SU-DHL-6 (cell line): ENCODE data around the gene SGCE.

Source experiments
- EZH2phosphoT487 ChIP-seq: fragments of 200-600 bp; sonication (generic), shearing (Covaris generic); conservative IDR thresholded peaks from 2 replicates; pipeline ENCODE4 v1.6.1; 2018; ENCODE audit warnings: mild to moderate bottlenecking, antibody characterized with exemption, low read length, moderate library complexity, mixed read lengths
- TF ChIP-seq, protein P1 (sequence below): fragments of 200-600 bp; sonication (generic); IDR thresholded peaks from one replicate; pipeline ENCODE4 v1.5.1; 2017; ENCODE audit warnings: antibody characterized with exemption, mild to moderate bottlenecking, low read length, moderate library complexity; ENCODE audit not compliant: insufficient read depth, poor library complexity, severe bottlenecking

DNA sequence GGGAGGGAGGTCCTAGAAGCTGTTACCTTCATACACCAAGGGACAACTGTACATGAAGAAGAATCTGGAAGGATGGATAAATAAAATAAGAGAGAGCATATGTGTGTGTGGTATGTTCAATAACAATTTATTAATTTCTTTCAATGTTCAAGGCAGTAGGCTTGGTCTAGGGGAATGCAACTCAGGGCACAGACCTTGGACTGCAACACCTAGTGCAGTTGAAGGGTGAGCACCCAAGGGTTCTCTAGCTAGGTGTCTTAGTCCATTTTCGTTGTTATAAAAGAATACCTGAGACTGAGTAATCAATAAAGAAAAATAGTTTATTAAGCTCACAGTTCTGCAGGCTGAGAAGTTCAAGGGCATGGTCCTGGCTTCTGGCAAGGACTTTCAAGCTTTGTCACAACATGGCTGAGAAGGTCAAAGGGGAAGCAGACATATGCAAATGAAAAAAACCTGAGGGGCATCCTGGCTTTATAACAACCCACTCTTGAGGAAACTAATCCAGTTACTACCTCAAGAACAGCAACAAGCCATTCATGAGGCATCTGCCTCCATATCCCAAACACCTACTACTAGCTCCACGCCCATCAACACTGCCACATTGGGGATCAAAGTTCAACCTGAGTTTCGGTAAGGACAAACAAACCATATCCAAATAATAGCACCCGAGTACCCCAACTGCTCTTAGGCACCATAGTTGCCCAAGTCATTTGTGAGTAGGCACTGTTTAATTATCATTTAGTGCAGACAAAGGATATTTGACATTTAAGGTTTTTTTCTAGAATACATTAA is 15.7 kb upstream of the SGCE start:
- TF ChIP-seq, protein P1, sequence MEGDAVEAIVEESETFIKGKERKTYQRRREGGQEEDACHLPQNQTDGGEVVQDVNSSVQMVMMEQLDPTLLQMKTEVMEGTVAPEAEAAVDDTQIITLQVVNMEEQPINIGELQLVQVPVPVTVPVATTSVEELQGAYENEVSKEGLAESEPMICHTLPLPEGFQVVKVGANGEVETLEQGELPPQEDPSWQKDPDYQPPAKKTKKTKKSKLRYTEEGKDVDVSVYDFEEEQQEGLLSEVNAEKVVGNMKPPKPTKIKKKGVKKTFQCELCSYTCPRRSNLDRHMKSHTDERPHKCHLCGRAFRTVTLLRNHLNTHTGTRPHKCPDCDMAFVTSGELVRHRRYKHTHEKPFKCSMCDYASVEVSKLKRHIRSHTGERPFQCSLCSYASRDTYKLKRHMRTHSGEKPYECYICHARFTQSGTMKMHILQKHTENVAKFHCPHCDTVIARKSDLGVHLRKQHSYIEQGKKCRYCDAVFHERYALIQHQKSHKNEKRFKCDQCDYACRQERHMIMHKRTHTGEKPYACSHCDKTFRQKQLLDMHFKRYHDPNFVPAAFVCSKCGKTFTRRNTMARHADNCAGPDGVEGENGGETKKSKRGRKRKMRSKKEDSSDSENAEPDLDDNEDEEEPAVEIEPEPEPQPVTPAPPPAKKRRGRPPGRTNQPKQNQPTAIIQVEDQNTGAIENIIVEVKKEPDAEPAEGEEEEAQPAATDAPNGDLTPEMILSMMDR: no peak
- no peak for TF ChIP-seq EZH2phosphoT487
